ENCODE results near the gene CNTN4.

DNA sequence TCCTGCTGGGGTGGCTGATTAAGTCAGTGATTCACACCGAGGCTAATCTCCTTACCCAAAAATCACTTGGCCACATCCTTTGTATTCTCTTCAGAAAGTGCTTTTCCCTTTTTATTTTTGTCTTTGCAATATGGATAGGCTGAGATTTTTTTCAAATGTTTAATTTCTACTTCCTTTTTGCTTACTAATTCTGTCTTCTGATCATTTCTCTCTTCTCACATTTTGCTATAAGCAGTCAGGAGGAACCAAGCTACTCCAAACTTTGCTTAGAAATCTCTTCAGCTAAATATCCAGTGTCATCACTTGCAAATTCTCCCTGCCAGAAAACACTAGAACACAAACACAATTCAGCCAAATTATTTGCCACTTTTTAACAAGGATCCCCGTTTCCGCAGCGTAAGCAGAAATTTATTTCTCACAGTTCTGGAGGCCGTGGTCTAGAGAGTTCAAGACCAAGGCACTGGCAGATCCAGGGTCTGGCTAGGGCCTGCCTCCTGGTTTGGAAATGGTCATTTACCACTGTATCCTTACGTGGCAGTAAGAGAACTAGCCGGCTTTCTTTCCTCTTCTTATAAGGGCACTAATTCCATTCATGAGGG, 906.6 kb downstream of the CNTN4 start:
- TF ChIP-seq CTCF (IDR thresholded peaks at IDR 0.05) (no peak), POLR2AphosphoS5 (IDR thresholded peaks at IDR 0.05) (no peak)

Measured in breast epithelium (tissue), 3 donors.